Neural cell (in vitro differentiated cells): ENCODE measurements around the gene RAC3. TPM values are rescaled to one million over a fixed set of nuclear protein-coding genes. Genes with fewer than 3 reads are reported as not detected.

Experiments used
- H2AFZ ChIP-seq: fragments of 200-600, 300-800 bp; sonication (generic), shearing (Covaris generic); 2 replicates; pipeline ENCODE4 v1.6.0; 2014; ENCODE audit warnings: low read depth, mild to moderate bottlenecking, antibody characterized with exemption, low read length, moderate library complexity
- H3F3A ChIP-seq: fragments of 200-600 bp; shearing (Covaris generic); 2 replicates; pipeline ENCODE4 v1.6.1; 2016; ENCODE audit warnings: mild to moderate bottlenecking, moderate library complexity, mixed read lengths, antibody characterized with exemption, low read length; ENCODE audit not compliant: insufficient read depth, poor library complexity, severe bottlenecking
- H3K27ac ChIP-seq: fragments of 200-600, 300-800 bp; sonication (generic), shearing (Covaris generic); 2 replicates; pipeline ENCODE4 v1.5.1; 2014; ENCODE audit warnings: mild to moderate bottlenecking, low read length, moderate library complexity
- H3K27me3 ChIP-seq: fragments of 300-800, 200-600 bp; sonication (generic), shearing (Covaris generic); 2 replicates; pipeline ENCODE4 v1.6.0; 2014; ENCODE audit warnings: mild to moderate bottlenecking, low read depth, low read length, moderate library complexity; ENCODE audit not compliant: insufficient read depth
- H3K36me3 ChIP-seq: fragments of 300-800, 200-600 bp; sonication (generic), shearing (Covaris generic); 2 replicates; pipeline ENCODE4 v1.5.1; 2014; ENCODE audit warnings: mild to moderate bottlenecking, antibody characterized with exemption, low read length, moderate library complexity; ENCODE audit not compliant: insufficient read depth
- H3K4me2 ChIP-seq: fragments of 300-800, 200-600 bp; sonication (generic), shearing (Covaris generic); 2 replicates; pipeline ENCODE4 v1.6.0; 2014; ENCODE audit warnings: mild to moderate bottlenecking, low read length
- H3K4me3 ChIP-seq: fragments of 300-800, 200-600 bp; sonication (generic), shearing (Covaris generic); 2 replicates; pipeline ENCODE4 v1.5.1; 2014; ENCODE audit warnings: mild to moderate bottlenecking, low read length, moderate library complexity
- H3K79me2 ChIP-seq: fragments of 200-600 bp; shearing (Covaris generic); replicated peaks from 2 replicates; pipeline ENCODE4 v1.6.0; 2014; ENCODE audit warnings: mild to moderate bottlenecking, low read length, moderate library complexity; ENCODE audit not compliant: insufficient read depth
- H3K9ac ChIP-seq: fragments of 300-800, 200-600 bp; sonication (generic), shearing (Covaris generic); 2 replicates; pipeline ENCODE4 v1.6.1; 2016; ENCODE audit warnings: mild to moderate bottlenecking, low read length, mixed read lengths
- H3K9me2 ChIP-seq: fragments of 200-600 bp; shearing (Covaris generic); 2 replicates; pipeline ENCODE4 v1.6.1; 2016; ENCODE audit warnings: mild to moderate bottlenecking, low read length, mixed read lengths; ENCODE audit not compliant: insufficient read depth
- H3K9me3 ChIP-seq: fragments of 200-600, 300-800 bp; sonication (generic), shearing (Covaris generic); 2 replicates; pipeline ENCODE4 v1.6.1; 2016; ENCODE audit warnings: mild to moderate bottlenecking, mixed run types, low read length, moderate library complexity, mixed read lengths
- H4K20me1 ChIP-seq: fragments of 200-600 bp; shearing (Covaris generic); 2 replicates; pipeline ENCODE4 v1.6.1; 2016; ENCODE audit warnings: mild to moderate bottlenecking, mixed run types; ENCODE audit not compliant: insufficient read depth
- EP300 ChIP-seq: fragments of 450-650 bp; conservative IDR thresholded peaks from 2 replicates; pipeline ENCODE4 v1.6.1; 2014; ENCODE audit warnings: antibody characterized with exemption, mild to moderate bottlenecking, moderate library complexity; ENCODE audit not compliant: poor library complexity, severe bottlenecking
- EZH2 ChIP-seq: fragments of 200-600, 300-800 bp; shearing (Covaris generic), sonication (generic); IDR thresholded peaks from 2 replicates; pipeline ENCODE4 v1.6.1; 2014; ENCODE audit warnings: antibody characterized with exemption, low read length, borderline replicate concordance, mild to moderate bottlenecking; ENCODE audit not compliant: insufficient read depth, poor library complexity, severe bottlenecking
- MXI1 ChIP-seq: fragments of 450-650 bp; conservative IDR thresholded peaks from 2 replicates; pipeline ENCODE4 v1.6.1; 2014; ENCODE audit warnings: antibody characterized with exemption, mild to moderate bottlenecking; ENCODE audit not compliant: poor library complexity, severe bottlenecking
- POLR2AphosphoS5 ChIP-seq: IDR thresholded peaks from 2 replicates; pipeline ENCODE4 v1.6.1; 2012
- RAD21 ChIP-seq: fragments of 450-650 bp; conservative IDR thresholded peaks from 2 replicates; pipeline ENCODE4 v1.6.1; 2014; ENCODE audit warnings: antibody characterized with exemption, mild to moderate bottlenecking, moderate library complexity
- REST ChIP-seq: IDR thresholded peaks from 2 replicates; pipeline ENCODE4 v1.6.1; 2012; ENCODE audit warnings: borderline replicate concordance
- SMC3 ChIP-seq: fragments of 450-650 bp; conservative IDR thresholded peaks from 2 replicates; pipeline ENCODE4 v1.6.1; 2014; ENCODE audit warnings: antibody characterized with exemption, mild to moderate bottlenecking, moderate library complexity; ENCODE audit not compliant: poor library complexity
- TAF1 ChIP-seq: IDR thresholded peaks from 2 replicates; pipeline ENCODE4 v1.6.1; 2012; ENCODE audit warnings: low read depth
- polyA plus RNA-seq: library from polyadenylated mRNA; depleted of rRNA; stranded (reverse); fragments of >200 nt; gene quantifications from 2 replicates; pipeline ENCODE4 v1.2.3, GENCODE V29; 2014
- TF ChIP-seq, protein P1 (sequence below): fragments of 450-650 bp; IDR thresholded peaks from 2 replicates; pipeline ENCODE4 v1.5.1; 2014; ENCODE audit warnings: antibody characterized with exemption, mild to moderate bottlenecking, moderate library complexity; ENCODE audit not compliant: poor library complexity, severe bottlenecking

Gene RAC3
- polyA plus RNA-seq, 1 donor from 2014 or later: 211 TPM

DNA sequence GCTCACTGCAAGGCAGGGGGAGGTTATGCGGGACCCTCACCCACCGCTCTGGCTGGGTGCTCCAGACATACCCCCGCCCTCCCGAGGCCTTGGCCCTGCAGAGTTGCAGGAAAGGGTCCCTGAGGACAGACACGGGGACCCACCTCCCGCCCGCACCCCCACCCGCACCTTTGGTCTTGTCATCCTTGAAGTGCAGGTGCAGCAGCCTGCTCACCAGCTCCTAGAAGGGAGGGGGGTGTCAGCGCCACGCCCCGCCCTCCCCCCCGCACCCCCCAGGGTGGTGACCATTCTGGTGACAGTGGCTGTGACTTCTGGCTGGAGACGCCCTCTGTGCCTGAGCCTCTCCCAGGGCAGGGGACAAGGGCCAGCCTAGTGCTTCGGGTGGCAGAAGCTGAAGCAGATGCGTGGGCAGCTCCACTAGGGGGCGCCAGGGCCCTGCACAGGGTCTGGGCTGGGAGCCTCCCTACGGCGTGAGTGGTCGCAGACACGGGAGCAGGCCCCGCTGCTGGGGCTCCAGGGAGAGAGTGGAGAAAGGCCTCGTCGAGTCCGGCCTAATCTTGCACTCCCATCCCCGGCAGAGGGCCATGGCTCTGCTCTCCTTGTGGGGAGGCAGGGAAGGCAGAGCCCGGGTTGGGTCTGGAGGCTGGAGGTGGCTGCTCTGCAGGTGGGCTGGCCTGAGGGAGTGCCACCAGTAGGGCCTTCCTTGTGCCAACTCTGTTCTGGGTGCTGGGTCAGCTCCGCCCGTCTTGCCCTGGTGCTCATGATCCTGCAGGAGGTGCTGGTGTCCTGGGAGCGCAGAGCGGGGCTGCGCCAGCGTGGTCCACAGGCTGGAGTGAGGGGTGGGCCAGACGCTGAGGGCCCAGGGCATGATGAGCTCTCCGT is 11.5 kb upstream of the RAC3 start:
- Histone ChIP-seq H2AFZ (no peak overlapping the region), H3K9me2 (no peaks in the 10 kb centered on the region), H3K27me3 (no peaks in the 10 kb centered on the region), H4K20me1 (no peaks in the 10 kb centered on the region), H3K36me3 (no peaks in the 10 kb centered on the region), H3K79me2 (peaks cover 11% of the 10 kb centered on the region), H3K9ac (no peak overlapping the region), H3F3A (no peaks in the 10 kb centered on the region), H3K4me3 (no peak overlapping the region), H3K4me2 (no peak overlapping the region), H3K9me3 (no peaks in the 10 kb centered on the region), H3K27ac (no peak overlapping the region)
- no peak for TF ChIP-seq MXI1
- TF ChIP-seq, protein P1, sequence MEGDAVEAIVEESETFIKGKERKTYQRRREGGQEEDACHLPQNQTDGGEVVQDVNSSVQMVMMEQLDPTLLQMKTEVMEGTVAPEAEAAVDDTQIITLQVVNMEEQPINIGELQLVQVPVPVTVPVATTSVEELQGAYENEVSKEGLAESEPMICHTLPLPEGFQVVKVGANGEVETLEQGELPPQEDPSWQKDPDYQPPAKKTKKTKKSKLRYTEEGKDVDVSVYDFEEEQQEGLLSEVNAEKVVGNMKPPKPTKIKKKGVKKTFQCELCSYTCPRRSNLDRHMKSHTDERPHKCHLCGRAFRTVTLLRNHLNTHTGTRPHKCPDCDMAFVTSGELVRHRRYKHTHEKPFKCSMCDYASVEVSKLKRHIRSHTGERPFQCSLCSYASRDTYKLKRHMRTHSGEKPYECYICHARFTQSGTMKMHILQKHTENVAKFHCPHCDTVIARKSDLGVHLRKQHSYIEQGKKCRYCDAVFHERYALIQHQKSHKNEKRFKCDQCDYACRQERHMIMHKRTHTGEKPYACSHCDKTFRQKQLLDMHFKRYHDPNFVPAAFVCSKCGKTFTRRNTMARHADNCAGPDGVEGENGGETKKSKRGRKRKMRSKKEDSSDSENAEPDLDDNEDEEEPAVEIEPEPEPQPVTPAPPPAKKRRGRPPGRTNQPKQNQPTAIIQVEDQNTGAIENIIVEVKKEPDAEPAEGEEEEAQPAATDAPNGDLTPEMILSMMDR: peak; percentile 52

DNA sequence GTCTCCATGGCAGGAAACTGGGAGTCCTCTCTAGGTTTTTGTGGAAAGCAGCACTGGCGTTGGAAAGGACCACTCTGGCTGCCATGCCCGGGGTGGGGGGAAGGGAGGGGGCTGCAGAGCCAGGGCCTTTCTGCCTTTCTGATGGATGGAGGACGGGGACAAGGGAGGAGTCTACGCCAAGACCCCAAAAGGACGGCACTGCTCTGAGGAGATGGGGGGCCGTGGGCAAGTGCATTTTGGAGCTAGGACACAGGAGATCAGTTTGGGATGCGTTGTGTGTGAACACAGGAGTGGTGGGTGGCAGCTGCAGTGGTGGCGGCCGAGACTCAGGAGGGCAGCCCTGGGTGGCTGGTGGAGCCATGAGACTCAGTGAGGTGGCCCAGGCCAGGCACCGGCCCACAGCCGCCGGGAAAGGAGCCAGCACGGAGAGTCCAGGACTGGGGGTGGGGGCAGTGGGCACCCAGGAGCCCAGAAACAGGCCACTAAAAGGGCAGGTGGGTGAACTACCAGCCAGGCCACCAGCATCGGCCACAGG is 10.8 kb upstream of the RAC3 start:
- H3K36me3 ChIP-seq: no peaks in the 10 kb centered on the region
- no peak overlapping the region for H3K9ac ChIP-seq
- peaks cover 11% of the 10 kb centered on the region for H3K79me2 ChIP-seq
- no peak for TF ChIP-seq EP300
- TF ChIP-seq MXI1: no peak
- no peak for TF ChIP-seq EZH2
- no peak for TF ChIP-seq SMC3
- no peak for TF ChIP-seq RAD21
- no peak for TF ChIP-seq REST
- TF ChIP-seq POLR2AphosphoS5: no peak
- TF ChIP-seq, protein P1: no peak
- no peak for TF ChIP-seq TAF1
- peak overlapping the region; percentile 96 for H3K4me3 ChIP-seq
- H3K9me3 ChIP-seq: no peaks in the 10 kb centered on the region
- no peaks in the 10 kb centered on the region for H4K20me1 ChIP-seq
- H3K27ac ChIP-seq: no peak overlapping the region
- no peak overlapping the region for H3K4me2 ChIP-seq
- H3K27me3 ChIP-seq: no peaks in the 10 kb centered on the region
- H3F3A ChIP-seq: no peaks in the 10 kb centered on the region
- H3K9me2 ChIP-seq: no peaks in the 10 kb centered on the region
- no peak overlapping the region for H2AFZ ChIP-seq
